Transverse colon (tissue), 3 donors: ENCODE results near the gene PCSK7.

Source experiments
- CTCF ChIP-seq, 5 experiments: fragments of 200-600 bp in 3 of 5; fragments of 450-650 bp in 2 of 5; sonication (generic) in 3 of 5; IDR thresholded peaks; 1 replicate in 2 of 5; 2 replicates in 3 of 5; pipeline ENCODE4 v1.5.1; 2016 to 2017; ENCODE audit warnings: antibody characterized with exemption in 5 of 5, inconsistent platforms in 3 of 5, mild to moderate bottlenecking in 2 of 5, moderate library complexity in 1 of 5
- POLR2A ChIP-seq: fragments of 450-650 bp; IDR thresholded peaks from one replicate; pipeline ENCODE4 v1.6.1; 2016; ENCODE audit warnings: antibody characterized with exemption, mild to moderate bottlenecking, moderate library complexity

GRCh38 chr11:117182551-117182935, 49.3 kb downstream of the PCSK7 start:
- TF ChIP-seq CTCF (IDR thresholded peaks at IDR 0.05) (no peak), POLR2A (no peak)
